Upper lobe of left lung (tissue), 6 donors: ENCODE measurements around the gene TTLL5. TPM values are rescaled to one million over a fixed set of nuclear protein-coding genes. Genes with fewer than 3 reads are reported as not detected.

Experiments used
- ATAC-seq, 2 donors: fragments of 200-7000 bp; cut with Tn5 transposase; one replicate each; pipeline ENCODE4 v1.9.1; 2022; ENCODE audit warnings: mild to moderate bottlenecking in 2 of 2, moderate library complexity in 2 of 2; ENCODE audit not compliant: low FRiP score in 2 of 2
- DNase-seq, 2 donors: peaks; one replicate each; pipeline ENCODE4 v3.0.0-alpha.2; 2019 to 2020
- H3K27ac ChIP-seq, 4 donors: fragments of 200-600 bp; sonication (generic); one replicate each; pipeline ENCODE4 v1.5.1; 2016 to 2019
- H3K27me3 ChIP-seq, 4 donors: fragments of 200-600 bp; sonication (generic); one replicate each; pipeline ENCODE4 v1.5.1; 2017 to 2019
- H3K36me3 ChIP-seq, 4 donors: fragments of 200-600 bp; sonication (generic); one replicate each; pipeline ENCODE4 v1.5.1; 2016 to 2019
- H3K4me1 ChIP-seq, 4 donors: fragments of 200-600 bp; sonication (generic); one replicate each; pipeline ENCODE4 v1.5.1; 2018 to 2019
- H3K4me3 ChIP-seq, 4 donors: fragments of 200-600 bp; sonication (generic); one replicate each; pipeline ENCODE4 v1.5.1; 2017 to 2019; ENCODE audit warnings: mild to moderate bottlenecking in 2 of 4, moderate library complexity in 1 of 4
- H3K9me3 ChIP-seq, 4 donors: fragments of 200-600 bp; sonication (generic); one replicate each; pipeline ENCODE4 v1.5.1; 2018 to 2019
- CTCF ChIP-seq, 6 experiments: fragments of 450-650 bp in 4 of 6; fragments of 200-600 bp in 2 of 6; sonication (generic) in 2 of 6; IDR thresholded peaks; one replicate each; pipeline ENCODE4 v1.5.1; 2016 to 2019; ENCODE audit warnings: antibody characterized with exemption in 6 of 6
- EP300 ChIP-seq, 4 donors: sonication (generic); formaldehyde crosslinking; IDR thresholded peaks; one replicate each; pipeline ENCODE4 v1.5.1; 2017; ENCODE audit warnings: antibody characterized with exemption in 4 of 4, control low read depth in 2 of 4
- POLR2A ChIP-seq, 4 donors: fragments of 450-650 bp; IDR thresholded peaks; one replicate each; pipeline ENCODE4 v1.5.1; 2016 to 2017; ENCODE audit warnings: antibody characterized with exemption in 4 of 4, mild to moderate bottlenecking in 2 of 4
- POLR2AphosphoS5 ChIP-seq, 2 donors: sonication (generic); formaldehyde crosslinking; IDR thresholded peaks; one replicate each; pipeline ENCODE4 v1.5.1; 2017; ENCODE audit warnings: antibody characterized with exemption in 2 of 2
- WGBS, 2 donors: methylation state at CpG; one replicate each; pipeline ENCODE4 v1.1.5; 2017 to 2018; 5-methylcytosine and 5-hydroxymethylcytosine counted together
- total RNA-seq, 6 donors: library from RNA; depleted of rRNA in 4 of 6; stranded (reverse); fragments of >200 nt in 4 of 6; gene quantifications; one replicate each; pipeline versions ENCODE4 v1.1.0 to v1.2.1, GENCODE V29; 2016 to 2021
- donor health status: DM: no; HTN: no; CAD: no; lungs with moderate emphysema.
- donor health status: DM: no; HTN: yes; CAD: no; lungs with severe emphysema.

TTLL5 gene
- total RNA-seq, 6 donors from 2014 or later = 24.5 to 85.9 (median 33.5) TPM

GRCh38 chr14:75726321-75726720 lies 65.3 kb downstream of the TTLL5 start:
- ATAC-seq (no peak), DNase-seq (no peak)
- Histone ChIP-seq H3K36me3 (peaks cover 0 to 15% (median 0%) of the 10 kb centered on the region in 4 donors), H3K27ac (no peak overlapping the region), H3K27me3 (no peaks in the 10 kb centered on the region), H3K4me3 (no peak overlapping the region), H3K4me1 (peaks cover 0 to 2% (median 0%) of the 10 kb centered on the region in 4 donors), H3K9me3 (no peaks in the 10 kb centered on the region)
- TF ChIP-seq POLR2AphosphoS5 (IDR thresholded peaks at IDR 0.05) = no peak
- no peak for TF ChIP-seq POLR2A (IDR thresholded peaks at IDR 0.05)
- TF ChIP-seq EP300 (IDR thresholded peaks at IDR 0.05) = no peak
- no peak for TF ChIP-seq CTCF (IDR thresholded peaks at IDR 0.05)
- 93% methylated on average over 1 of the region's 1 CpG for WGBS, 2 donors

- peaks cover 0 to 11% (median 0%) of the 10 kb centered on the region in 4 donors for H3K36me3 ChIP-seq
- H3K4me1 ChIP-seq = peaks cover 0 to 2% (median 0%) of the 10 kb centered on the region in 4 donors
- H3K9me3 ChIP-seq = no peaks in the 10 kb centered on the region
- DNase-seq (no peak), ATAC-seq (no peak)
- no peak overlapping the region for H3K4me3 ChIP-seq
- no peaks in the 10 kb centered on the region for H3K27me3 ChIP-seq
- no peak overlapping the region for H3K27ac ChIP-seq
- WGBS, 2 donors = 97 to 98% methylated on average over 3 of the region's 3 CpGs
- TF ChIP-seq POLR2AphosphoS5 (IDR thresholded peaks at IDR 0.05) (no peak), CTCF (IDR thresholded peaks at IDR 0.05) (no peak), EP300 (IDR thresholded peaks at IDR 0.05) (no peak), POLR2A (IDR thresholded peaks at IDR 0.05) (no peak)
These were observed 66.1 kb downstream of the TTLL5 start for GRCh38 chr14:75727124-75727523.

GRCh38 chr14:75732888-75733287 lies 71.8 kb downstream of the TTLL5 start:
- no peaks in the 10 kb centered on the region for H3K4me1 ChIP-seq
- 94 to 99% methylated on average over 3 of the region's 3 CpGs for WGBS, 2 donors
- H3K9me3 ChIP-seq = no peaks in the 10 kb centered on the region
- peaks cover 0 to 33% (median 8%) of the 10 kb centered on the region in 4 donors for H3K36me3 ChIP-seq
- TF ChIP-seq CTCF (IDR thresholded peaks at IDR 0.05) (no peak), POLR2AphosphoS5 (IDR thresholded peaks at IDR 0.05) (no peak), EP300 (IDR thresholded peaks at IDR 0.05) (no peak), POLR2A (IDR thresholded peaks at IDR 0.05) (no peak)
- no peak overlapping the region for H3K4me3 ChIP-seq
- ATAC-seq (no peak), DNase-seq (no peak)
- H3K27ac ChIP-seq = no peak overlapping the region
- H3K27me3 ChIP-seq = no peaks in the 10 kb centered on the region

- no peaks in the 10 kb centered on the region for H3K4me1 ChIP-seq
- TF ChIP-seq EP300 (IDR thresholded peaks at IDR 0.05) (no peak), POLR2AphosphoS5 (IDR thresholded peaks at IDR 0.05) (no peak), POLR2A (IDR thresholded peaks at IDR 0.05) (no peak), CTCF (IDR thresholded peaks at IDR 0.05) (no peak)
- ATAC-seq (no peak), DNase-seq (no peak)
- peaks cover 0 to 34% (median 8%) of the 10 kb centered on the region in 4 donors for H3K36me3 ChIP-seq
- 67 to 95% methylated on average over 3 of the region's 3 CpGs for WGBS, 2 donors
- H3K9me3 ChIP-seq = no peaks in the 10 kb centered on the region
- H3K27me3 ChIP-seq = no peaks in the 10 kb centered on the region
- no peak overlapping the region for H3K27ac ChIP-seq
- H3K4me3 ChIP-seq = no peak overlapping the region
These were observed 73.8 kb downstream of the TTLL5 start for GRCh38 chr14:75734854-75735253.

GRCh38 chr14:75736845-75737485 lies 75.9 kb downstream of the TTLL5 start:
- ATAC-seq = no peak
- no peak for DNase-seq
- H3K27me3 ChIP-seq = no peaks in the 10 kb centered on the region
- no peak overlapping the region for H3K4me3 ChIP-seq
- TF ChIP-seq POLR2AphosphoS5 (IDR thresholded peaks at IDR 0.05) = no peak
- no peak for TF ChIP-seq POLR2A (IDR thresholded peaks at IDR 0.05)
- TF ChIP-seq EP300 (IDR thresholded peaks at IDR 0.05) = no peak
- TF ChIP-seq CTCF (IDR thresholded peaks at IDR 0.05) = no peak
- H3K4me1 ChIP-seq = no peaks in the 10 kb centered on the region
- no peak overlapping the region for H3K27ac ChIP-seq
- H3K36me3 ChIP-seq = peaks cover 0 to 34% (median 8%) of the 10 kb centered on the region in 4 donors
- H3K9me3 ChIP-seq = no peaks in the 10 kb centered on the region
